Cardiac atrium fibroblast (primary cell): ENCODE measurements around the gene TAMM41. TPM values are rescaled to one million over a fixed set of nuclear protein-coding genes. Genes with fewer than 3 reads are reported as not detected.

Experiments
- total RNA-seq: library from RNA; depleted of rRNA; stranded (reverse); fragments of >200 nt; gene quantifications from 2 replicates; pipeline ENCODE4 v1.2.3, GENCODE V29; 2015

Gene TAMM41, protein sequence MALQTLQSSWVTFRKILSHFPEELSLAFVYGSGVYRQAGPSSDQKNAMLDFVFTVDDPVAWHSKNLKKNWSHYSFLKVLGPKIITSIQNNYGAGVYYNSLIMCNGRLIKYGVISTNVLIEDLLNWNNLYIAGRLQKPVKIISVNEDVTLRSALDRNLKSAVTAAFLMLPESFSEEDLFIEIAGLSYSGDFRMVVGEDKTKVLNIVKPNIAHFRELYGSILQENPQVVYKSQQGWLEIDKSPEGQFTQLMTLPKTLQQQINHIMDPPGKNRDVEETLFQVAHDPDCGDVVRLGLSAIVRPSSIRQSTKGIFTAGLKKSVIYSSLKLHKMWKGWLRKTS
- total RNA-seq: 0.90 and 11.0 TPM in 2 replicates

DNA sequence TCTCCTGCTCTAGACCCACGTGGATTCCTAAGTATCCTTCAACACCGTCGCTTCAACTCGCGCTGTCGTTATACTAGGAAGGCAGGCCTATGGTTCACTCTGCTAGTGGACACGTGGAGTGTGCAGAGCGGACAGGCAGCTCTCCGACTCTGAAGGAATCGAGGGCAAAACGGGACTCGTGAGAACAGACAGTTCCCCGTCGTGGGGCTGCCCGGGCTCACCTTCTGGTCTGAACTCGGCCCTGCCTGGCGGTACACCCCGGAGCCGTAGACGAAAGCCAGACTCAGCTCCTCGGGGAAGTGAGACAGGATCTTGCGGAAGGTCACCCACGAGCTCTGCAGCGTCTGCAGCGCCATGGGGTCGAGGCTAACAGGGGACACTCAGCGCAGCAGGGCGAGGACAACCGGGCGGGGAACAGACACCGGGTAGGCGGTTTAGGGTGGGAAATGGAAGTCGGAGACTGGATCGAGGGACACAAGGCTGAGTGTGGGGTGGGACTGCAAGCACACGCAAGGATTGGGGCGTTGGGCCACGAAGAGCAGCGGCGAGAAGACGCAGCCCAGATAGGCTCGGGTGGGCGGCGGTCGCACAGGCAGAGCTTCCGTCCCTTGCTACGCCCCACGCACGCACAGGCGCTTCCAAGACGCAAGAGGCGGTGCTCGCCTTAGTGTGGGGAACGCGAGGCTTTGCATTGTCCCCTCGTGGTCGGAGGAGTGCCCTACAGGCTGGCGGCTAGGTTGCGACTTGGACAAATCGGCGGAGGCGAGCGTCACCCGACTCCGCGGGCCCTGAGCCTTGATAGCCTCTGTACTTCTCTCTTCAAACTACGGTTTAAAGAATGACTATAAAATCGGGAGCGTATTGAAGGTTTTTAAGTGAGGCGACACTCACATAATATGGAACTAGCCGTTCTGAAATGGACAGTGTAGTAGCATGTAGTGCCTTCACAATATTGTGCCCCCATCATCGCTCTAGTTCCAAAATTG, at the start of gene TAMM41:
Gene TAMM41, minus strand, starts transcription at position 605 of the 986 bp plus-strand sequence. Its CDS starts 249 bp downstream, at position 356.

Other genes with a start within 250 kb of the TAMM41 start
- 34.8 and 37.4 TPM in 2 replicates for gene VGLL4, start 203.0 kb downstream of the TAMM41 start, total RNA-seq
- gene SYN2, start 157.5 kb upstream of the TAMM41 start, total RNA-seq: 0.90 and 1.1 TPM in 2 replicates